ENCODE data around the gene DIDO1.
A peak's percentile ranks its signal among the peaks of the same experiment; 100 is the strongest.

The DIDO1 gene

GRCh38 chr20:62944746-62945145 lies 18.4 kb upstream of the DIDO1 start:
- peaks cover 2% of the 10 kb centered on the region for H3K4me1 ChIP-seq (ENCODE audit: insufficient read depth, low read length)
- no peaks in the 10 kb centered on the region for H3K27me3 ChIP-seq (ENCODE audit: control insufficient read depth in 1 of 2, insufficient read depth in 2 of 2, low read length in 2 of 2)
- H3K9me3 ChIP-seq (ENCODE audit: low read length): no peaks in the 10 kb centered on the region
- no peak overlapping the region for H3K9ac ChIP-seq (ENCODE audit: low read length)
- H3K27ac ChIP-seq (ENCODE audit: low read depth, low read length): no peak overlapping the region
- H3K4me3 ChIP-seq (ENCODE audit: low read depth in 1 of 2, low read length in 2 of 2): no peak overlapping the region
- peaks cover 72% of the 10 kb centered on the region for H3K36me3 ChIP-seq (ENCODE audit: insufficient read depth, low read length)

- Histone ChIP-seq H3K4me1 (ENCODE audit: insufficient read depth, low read length) (peaks cover 7% of the 10 kb centered on the region), H3K9me3 (ENCODE audit: low read length) (no peaks in the 10 kb centered on the region), H3K27me3 (ENCODE audit: control insufficient read depth in 1 of 2, insufficient read depth in 2 of 2, low read length in 2 of 2) (no peaks in the 10 kb centered on the region), H3K9ac (ENCODE audit: low read length) (no peak overlapping the region), H3K27ac (ENCODE audit: low read depth, low read length) (no peak overlapping the region), H3K4me3 (ENCODE audit: low read depth in 1 of 2, low read length in 2 of 2) (no peak overlapping the region), H3K36me3 (ENCODE audit: insufficient read depth, low read length) (peaks cover 70% of the 10 kb centered on the region)
Measured at GRCh38 chr20:62944184-62944583, 17.9 kb upstream of the DIDO1 start.

- peaks cover 70% of the 10 kb centered on the region for H3K36me3 ChIP-seq (ENCODE audit: insufficient read depth, low read length)
- no peak overlapping the region for H3K4me3 ChIP-seq (ENCODE audit: low read depth in 1 of 2, low read length in 2 of 2)
- no peaks in the 10 kb centered on the region for H3K27me3 ChIP-seq (ENCODE audit: control insufficient read depth in 1 of 2, insufficient read depth in 2 of 2, low read length in 2 of 2)
- H3K9ac ChIP-seq (ENCODE audit: low read length): no peak overlapping the region
- H3K9me3 ChIP-seq (ENCODE audit: low read length): no peaks in the 10 kb centered on the region
- peaks cover 12% of the 10 kb centered on the region for H3K4me1 ChIP-seq (ENCODE audit: insufficient read depth, low read length)
- no peak overlapping the region for H3K27ac ChIP-seq (ENCODE audit: low read depth, low read length)
Measured at GRCh38 chr20:62943396-62943795, 17.1 kb upstream of the DIDO1 start.

- Histone ChIP-seq H3K9ac (ENCODE audit: low read length) (no peak overlapping the region), H3K27me3 (ENCODE audit: control insufficient read depth in 1 of 2, insufficient read depth in 2 of 2, low read length in 2 of 2) (no peaks in the 10 kb centered on the region), H3K4me1 (ENCODE audit: insufficient read depth, low read length) (peaks cover 12% of the 10 kb centered on the region), H3K4me3 (ENCODE audit: low read depth in 1 of 2, low read length in 2 of 2) (no peak overlapping the region), H3K36me3 (ENCODE audit: insufficient read depth, low read length) (peaks cover 63% of the 10 kb centered on the region), H3K27ac (ENCODE audit: low read depth, low read length) (no peak overlapping the region), H3K9me3 (ENCODE audit: low read length) (no peaks in the 10 kb centered on the region)
Measured at GRCh38 chr20:62942456-62942855, 16.2 kb upstream of the DIDO1 start.

GRCh38 chr20:62941792-62942191 lies 15.5 kb upstream of the DIDO1 start:
- peaks cover 56% of the 10 kb centered on the region for H3K36me3 ChIP-seq (ENCODE audit: insufficient read depth, low read length)

GRCh38 chr20:62940875-62941274 lies 14.6 kb upstream of the DIDO1 start:
- Histone ChIP-seq H3K9ac (ENCODE audit: low read length) (no peak overlapping the region), H3K36me3 (ENCODE audit: insufficient read depth, low read length) (peaks cover 48% of the 10 kb centered on the region), H3K4me3 (ENCODE audit: low read depth in 1 of 2, low read length in 2 of 2) (no peak overlapping the region), H3K27me3 (ENCODE audit: control insufficient read depth in 1 of 2, insufficient read depth in 2 of 2, low read length in 2 of 2) (no peaks in the 10 kb centered on the region), H3K4me1 (ENCODE audit: insufficient read depth, low read length) (peaks cover 22% of the 10 kb centered on the region), H3K27ac (ENCODE audit: low read depth, low read length) (no peak overlapping the region), H3K9me3 (ENCODE audit: low read length) (no peaks in the 10 kb centered on the region)

More at GRCh38 chr20:62941792-62942191, 15.5 kb upstream of the DIDO1 start:
- no peak overlapping the region for H3K27ac ChIP-seq (ENCODE audit: low read depth, low read length)
- H3K27me3 ChIP-seq (ENCODE audit: control insufficient read depth in 1 of 2, insufficient read depth in 2 of 2, low read length in 2 of 2): no peaks in the 10 kb centered on the region
- no peak overlapping the region for H3K9ac ChIP-seq (ENCODE audit: low read length)
- H3K4me3 ChIP-seq (ENCODE audit: low read depth in 1 of 2, low read length in 2 of 2): no peak overlapping the region
- H3K4me1 ChIP-seq (ENCODE audit: insufficient read depth, low read length): peaks cover 15% of the 10 kb centered on the region
- H3K9me3 ChIP-seq (ENCODE audit: low read length): no peaks in the 10 kb centered on the region

- H3K9me3 ChIP-seq (ENCODE audit: low read length): no peaks in the 10 kb centered on the region
- peaks cover 27% of the 10 kb centered on the region for H3K36me3 ChIP-seq (ENCODE audit: insufficient read depth, low read length)
- H3K4me1 ChIP-seq (ENCODE audit: insufficient read depth, low read length): peaks cover 29% of the 10 kb centered on the region
- peak within 1 kb of the TSS; percentile 85 for H3K27ac ChIP-seq (ENCODE audit: low read depth, low read length)
- H3K27me3 ChIP-seq (ENCODE audit: control insufficient read depth in 1 of 2, insufficient read depth in 2 of 2, low read length in 2 of 2): no peaks in the 10 kb centered on the region
- peak within 1 kb of the TSS; percentile 92 for H3K9ac ChIP-seq (ENCODE audit: low read length)
- peak within 1 kb of the TSS; percentile 91 to 99 for H3K4me3 ChIP-seq (ENCODE audit: low read depth in 1 of 2, low read length in 2 of 2)
Measured at GRCh38 chr20:62938105-62938888, 12.0 kb upstream of the DIDO1 start, which contains the start of gene GID8. TSS of gene GID8 (plus strand) at chr20:62938147. CDS start at chr20:62941503, 3,356 bp downstream.

- Histone ChIP-seq H3K36me3 (ENCODE audit: insufficient read depth, low read length) (peaks cover 19% of the 10 kb centered on the region), H3K9me3 (ENCODE audit: low read length) (no peaks in the 10 kb centered on the region), H3K4me3 (ENCODE audit: low read depth in 1 of 2, low read length in 2 of 2) (peak overlapping the region; percentile 91 to 99), H3K4me1 (ENCODE audit: insufficient read depth, low read length) (peaks cover 29% of the 10 kb centered on the region), H3K27ac (ENCODE audit: low read depth, low read length) (peak overlapping the region; percentile 80), H3K9ac (ENCODE audit: low read length) (peak overlapping the region; percentile 91), H3K27me3 (ENCODE audit: control insufficient read depth in 1 of 2, insufficient read depth in 2 of 2, low read length in 2 of 2) (no peaks in the 10 kb centered on the region)
Measured at GRCh38 chr20:62937268-62938104, 11.2 kb upstream of the DIDO1 start.

GRCh38 chr20:62935968-62936585 lies 9.8 kb upstream of the DIDO1 start:
- H3K9ac ChIP-seq (ENCODE audit: low read length): no peak overlapping the region
- peaks cover 29% of the 10 kb centered on the region for H3K4me1 ChIP-seq (ENCODE audit: insufficient read depth, low read length)
- H3K27ac ChIP-seq (ENCODE audit: low read depth, low read length): no peak overlapping the region
- H3K4me3 ChIP-seq (ENCODE audit: low read depth in 1 of 2, low read length in 2 of 2): peak overlapping the region; percentile 22 to 91
- H3K9me3 ChIP-seq (ENCODE audit: low read length): no peaks in the 10 kb centered on the region
- H3K36me3 ChIP-seq (ENCODE audit: insufficient read depth, low read length): peaks cover 10% of the 10 kb centered on the region
- H3K27me3 ChIP-seq (ENCODE audit: control insufficient read depth in 1 of 2, insufficient read depth in 2 of 2, low read length in 2 of 2): no peaks in the 10 kb centered on the region

GRCh38 chr20:62935204-62935967 lies 9.1 kb upstream of the DIDO1 start:
- H3K36me3 ChIP-seq (ENCODE audit: insufficient read depth, low read length): peaks cover 5% of the 10 kb centered on the region
- H3K9ac ChIP-seq (ENCODE audit: low read length): no peak overlapping the region
- H3K9me3 ChIP-seq (ENCODE audit: low read length): no peaks in the 10 kb centered on the region
- no peak overlapping the region for H3K27ac ChIP-seq (ENCODE audit: low read depth, low read length)
- peak overlapping the region in 1 of 2 donors; percentile 26 for H3K4me3 ChIP-seq (ENCODE audit: low read depth in 1 of 2, low read length in 2 of 2)
- H3K27me3 ChIP-seq (ENCODE audit: control insufficient read depth in 1 of 2, insufficient read depth in 2 of 2, low read length in 2 of 2): no peaks in the 10 kb centered on the region
- H3K4me1 ChIP-seq (ENCODE audit: insufficient read depth, low read length): peaks cover 29% of the 10 kb centered on the region
